PC-3 (cell line): ENCODE results near the gene TMEM131L.

Experiments
- CTCF ChIP-seq: fragments of 300-600 bp; sonication (generic); conservative IDR thresholded peaks from 2 replicates; pipeline ENCODE4 v1.5.1; 2017; ENCODE audit warnings: antibody characterized with exemption, low read depth, mild to moderate bottlenecking, low read length
- EZH2 ChIP-seq: fragments of 300-600 bp; sonication (generic); IDR thresholded peaks from one replicate; pipeline ENCODE4 v1.6.1; 2017; ENCODE audit warnings: antibody characterized with exemption, mild to moderate bottlenecking, low read length; ENCODE audit not compliant: unreplicated experiment
- EZH2phosphoT487 ChIP-seq: fragments of 300-600 bp; sonication (generic); IDR thresholded peaks from 2 replicates; pipeline ENCODE4 v1.6.1; 2018; ENCODE audit warnings: mild to moderate bottlenecking, antibody characterized with exemption, low read length, borderline replicate concordance

GRCh38 chr4:153655928-153656327 is 189.8 kb downstream of the TMEM131L start:
- TF ChIP-seq EZH2, result no peak
- no peak for TF ChIP-seq CTCF
- no peak for TF ChIP-seq EZH2phosphoT487
